HUES48 (cell line): Measurements from ENCODE around the gene PDPK1.
A peak's percentile ranks its signal among the peaks of the same experiment; 100 is the strongest.

Experiments used
- H3K27ac ChIP-seq: one replicate; pipeline ENCODE4 v1.7.0; 2013; ENCODE audit warnings: low read depth, low read length, inconsistent platforms
- H3K27me3 ChIP-seq: 2 replicates; pipeline ENCODE4 v1.6.1; 2013; ENCODE audit warnings: mild to moderate bottlenecking, low read length; ENCODE audit not compliant: control insufficient read depth, insufficient read depth
- H3K36me3 ChIP-seq: 2 replicates; pipeline ENCODE4 v1.6.1; 2013; ENCODE audit warnings: low read length; ENCODE audit not compliant: control insufficient read depth, insufficient read depth
- H3K4me1 ChIP-seq: 2 replicates; pipeline ENCODE4 v1.6.1; 2013; ENCODE audit warnings: mild to moderate bottlenecking, low read length; ENCODE audit not compliant: control insufficient read depth, insufficient read depth
- H3K4me3 ChIP-seq: 2 replicates; pipeline ENCODE4 v1.5.1; 2013; ENCODE audit warnings: mild to moderate bottlenecking, low read depth, low read length
- H3K9ac ChIP-seq: 2 replicates; pipeline ENCODE4 v1.6.1; 2013; ENCODE audit warnings: mild to moderate bottlenecking, low read depth, low read length, moderate library complexity
- H3K9me3 ChIP-seq: 2 replicates; pipeline ENCODE4 v1.6.1; 2013; ENCODE audit warnings: low read length; ENCODE audit not compliant: control insufficient read depth, insufficient read depth

The PDPK1 gene

GRCh38 chr16:2507665-2508064 lies 30.2 kb upstream of the PDPK1 start:
- H3K9ac ChIP-seq, result no peak overlapping the region
- no peaks in the 10 kb centered on the region for H3K36me3 ChIP-seq
- no peak overlapping the region for H3K4me3 ChIP-seq
- no peak overlapping the region for H3K27ac ChIP-seq
- H3K27me3 ChIP-seq, result no peaks in the 10 kb centered on the region
- peaks cover 10% of the 10 kb centered on the region; the same call in 1 of the 2 replicates for H3K4me1 ChIP-seq
- H3K9me3 ChIP-seq, result no peaks in the 10 kb centered on the region

- H3K36me3 ChIP-seq, result no peaks in the 10 kb centered on the region
- no peaks in the 10 kb centered on the region for H3K9me3 ChIP-seq
- no peak overlapping the region for H3K4me3 ChIP-seq
- no peak overlapping the region for H3K9ac ChIP-seq
- peaks cover 16% of the 10 kb centered on the region; the same call in 1 of the 2 replicates for H3K4me1 ChIP-seq
- H3K27ac ChIP-seq, result no peak overlapping the region
- no peaks in the 10 kb centered on the region for H3K27me3 ChIP-seq
Observed at GRCh38 chr16:2508722-2509400, 29.0 kb upstream of the PDPK1 start.

- Histone ChIP-seq H3K9ac (no peak overlapping the region), H3K36me3 (no peaks in the 10 kb centered on the region), H3K27ac (no peak overlapping the region), H3K4me3 (no peak overlapping the region), H3K9me3 (no peaks in the 10 kb centered on the region), H3K27me3 (no peaks in the 10 kb centered on the region), H3K4me1 (peaks cover 21% of the 10 kb centered on the region; the same call in 1 of the 2 replicates)
Observed at GRCh38 chr16:2511128-2511800, 26.6 kb upstream of the PDPK1 start.

- H3K27ac ChIP-seq, result no peak overlapping the region
- no peak overlapping the region for H3K9ac ChIP-seq
- H3K36me3 ChIP-seq, result no peaks in the 10 kb centered on the region
- H3K27me3 ChIP-seq, result no peaks in the 10 kb centered on the region
- no peaks in the 10 kb centered on the region for H3K9me3 ChIP-seq
- H3K4me3 ChIP-seq, result no peak overlapping the region
- peaks cover 21% of the 10 kb centered on the region; the same call in 1 of the 2 replicates for H3K4me1 ChIP-seq
Observed at GRCh38 chr16:2511996-2512734, 25.7 kb upstream of the PDPK1 start.

GRCh38 chr16:2512735-2513404 lies 25.0 kb upstream of the PDPK1 start:
- H3K27ac ChIP-seq, result peak overlapping the region; percentile 96
- H3K9me3 ChIP-seq, result no peaks in the 10 kb centered on the region
- no peaks in the 10 kb centered on the region for H3K36me3 ChIP-seq
- no peaks in the 10 kb centered on the region for H3K27me3 ChIP-seq
- H3K4me1 ChIP-seq, result peaks cover 21% of the 10 kb centered on the region; the same call in 1 of the 2 replicates
- H3K9ac ChIP-seq, result peak overlapping the region; percentile 95
- peak overlapping the region; percentile 81 for H3K4me3 ChIP-seq

GRCh38 chr16:2513405-2514332 lies 24.2 kb upstream of the PDPK1 start, which contains the start of gene ATP6V0C:
Gene ATP6V0C, plus strand, starts transcription at chr16:2513952. Its CDS starts 152 bp downstream, at chr16:2514104.
- H3K27me3 ChIP-seq, result no peaks in the 10 kb centered on the region
- peak within 1 kb of the TSS; percentile 96 for H3K27ac ChIP-seq
- H3K9ac ChIP-seq, result peak within 1 kb of the TSS; percentile 95
- peak within 1 kb of the TSS; percentile 81 for H3K4me3 ChIP-seq
- no peaks in the 10 kb centered on the region for H3K9me3 ChIP-seq
- no peaks in the 10 kb centered on the region for H3K36me3 ChIP-seq
- H3K4me1 ChIP-seq, result peaks cover 21% of the 10 kb centered on the region; the same call in 1 of the 2 replicates

GRCh38 chr16:2514333-2515179 lies 23.3 kb upstream of the PDPK1 start:
- Histone ChIP-seq H3K9ac (peak overlapping the region; percentile 95), H3K36me3 (0 out of 2 replicates have a peak, but pooled peaks cover 2% of the 10 kb centered on the region), H3K4me3 (peak overlapping the region; percentile 81), H3K9me3 (no peaks in the 10 kb centered on the region), H3K27me3 (no peaks in the 10 kb centered on the region), H3K27ac (peak overlapping the region; percentile 96), H3K4me1 (peaks cover 21% of the 10 kb centered on the region; the same call in 1 of the 2 replicates)

GRCh38 chr16:2515180-2515851 lies 22.5 kb upstream of the PDPK1 start:
- 0 out of 2 replicates have a peak, but pooled peaks cover 3% of the 10 kb centered on the region for H3K36me3 ChIP-seq
- H3K4me3 ChIP-seq, result peak overlapping the region; percentile 81
- H3K27ac ChIP-seq, result peak overlapping the region; percentile 96
- H3K9ac ChIP-seq, result no peak overlapping the region; the same call in 1 of the 2 replicates
- H3K4me1 ChIP-seq, result peaks cover 21% of the 10 kb centered on the region; the same call in 1 of the 2 replicates
- H3K9me3 ChIP-seq, result no peaks in the 10 kb centered on the region
- no peaks in the 10 kb centered on the region for H3K27me3 ChIP-seq
